Dermis blood vessel endothelial cell (primary cell): Measurements from ENCODE around the gene ARSG. TPM values are rescaled to one million over a fixed set of nuclear protein-coding genes. Genes with fewer than 3 reads are reported as not detected.

ENCODE experiments used
- DNase-seq: peaks from one replicate; pipeline ENCODE4 v3.0.0; 2010
- total RNA-seq: library from RNA; depleted of rRNA; stranded (reverse); fragments of >200 nt; gene quantifications from 2 replicates; pipeline ENCODE4 v1.2.3, GENCODE V29; 2014

The ARSG gene
- total RNA-seq, 1 donor from 2014 or later, result 5.1 TPM

DNA sequence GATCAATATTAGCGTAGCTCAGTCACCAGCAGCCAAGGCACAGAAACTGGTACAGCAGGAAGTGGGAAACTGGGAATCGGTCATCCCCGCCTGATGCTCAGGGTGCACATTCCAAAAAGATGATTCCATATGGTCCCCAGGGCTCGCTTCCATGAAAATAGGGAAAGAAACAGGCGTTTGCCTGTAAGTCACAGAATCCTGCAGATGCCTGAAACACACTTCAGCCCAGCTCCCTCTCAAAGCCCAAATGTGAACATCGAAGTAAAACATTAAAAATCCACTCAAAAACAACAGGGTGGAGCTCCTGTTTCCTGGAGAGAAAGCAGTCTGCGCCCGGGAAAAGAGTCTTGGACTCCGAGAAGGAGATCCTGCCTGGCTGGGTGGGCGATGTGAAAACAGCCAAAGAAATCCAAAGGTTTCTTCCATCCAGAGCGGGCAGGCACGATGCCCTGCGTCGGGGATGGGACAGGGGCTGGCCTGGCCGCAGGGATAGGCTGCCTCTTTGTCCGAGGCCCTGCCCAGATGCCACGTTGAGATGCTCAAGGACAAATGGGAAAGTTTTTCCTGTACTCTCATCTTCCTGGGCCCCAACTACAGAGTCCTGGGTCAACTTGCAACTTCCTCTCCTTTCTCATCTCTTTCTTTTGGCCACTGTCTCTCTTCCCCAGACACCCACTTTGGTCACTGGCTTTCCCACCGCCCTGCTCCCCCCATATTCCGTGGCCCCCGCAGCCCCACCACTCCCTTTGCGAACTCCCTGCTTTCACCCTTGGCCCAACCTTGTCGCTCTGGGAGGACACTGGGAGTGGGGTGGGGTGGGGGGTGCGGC, 165.3 kb downstream of the ARSG start:
- peak; percentile 87 for DNase-seq

DNA sequence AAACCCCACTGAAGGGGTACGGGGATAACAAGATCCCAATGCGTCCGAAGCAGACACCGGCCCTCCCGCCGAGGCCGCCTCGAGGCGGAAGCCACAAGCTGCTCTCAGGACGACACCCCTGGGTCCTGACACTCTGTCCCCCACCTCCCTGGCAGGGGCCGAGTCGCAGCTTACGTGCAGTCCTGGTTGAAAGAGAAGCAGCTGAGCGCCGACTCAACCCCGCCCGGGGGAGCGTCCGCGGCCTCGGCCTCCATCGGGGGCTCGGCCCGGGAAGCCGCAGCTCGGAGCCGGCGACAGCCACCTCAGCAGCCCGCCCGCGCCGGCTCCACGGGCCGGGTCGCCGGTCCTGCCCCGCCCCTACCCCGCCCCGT, 165.9 kb downstream of the ARSG start, which contains the start of gene WIPI1:
WIPI1 (minus strand) TSS at position 329 of the 371 bp plus-strand sequence; CDS start at position 254, 75 bp downstream.
- no peak for DNase-seq

- DNase-seq, result peak; percentile 99
These were observed 166.4 kb downstream of the ARSG start for GRCh38 chr17:68457539-68458259.

GRCh38 chr17:68458260-68459036, 167.2 kb downstream of the ARSG start:
- no peak for DNase-seq

GRCh38 chr17:68459037-68459639, 167.8 kb downstream of the ARSG start:
- DNase-seq, result no peak

- DNase-seq, result no peak
These were observed 168.9 kb downstream of the ARSG start for GRCh38 chr17:68460146-68460545.

DNA sequence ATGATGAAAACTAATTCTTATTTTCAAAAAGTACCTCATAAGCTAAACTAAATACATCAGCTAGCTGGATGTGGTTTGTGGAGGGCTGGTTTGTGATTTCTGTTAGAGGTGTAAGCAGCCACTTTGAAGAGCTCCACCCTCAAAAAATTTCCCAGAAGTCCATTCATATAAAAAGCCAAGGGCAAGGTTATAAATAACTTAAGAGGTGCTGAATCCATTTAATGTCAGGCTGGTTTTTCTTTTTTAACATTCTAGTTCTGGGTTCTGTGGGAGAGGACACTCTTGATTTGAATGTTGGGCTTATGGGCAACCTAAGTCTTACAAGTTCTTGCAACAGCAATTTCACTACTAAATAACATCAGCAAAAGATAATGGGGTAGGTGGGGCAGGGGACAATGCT, 169.4 kb downstream of the ARSG start:
- no peak for DNase-seq

- DNase-seq, result no peak
These were observed 169.8 kb downstream of the ARSG start for GRCh38 chr17:68461122-68461539.

DNA sequence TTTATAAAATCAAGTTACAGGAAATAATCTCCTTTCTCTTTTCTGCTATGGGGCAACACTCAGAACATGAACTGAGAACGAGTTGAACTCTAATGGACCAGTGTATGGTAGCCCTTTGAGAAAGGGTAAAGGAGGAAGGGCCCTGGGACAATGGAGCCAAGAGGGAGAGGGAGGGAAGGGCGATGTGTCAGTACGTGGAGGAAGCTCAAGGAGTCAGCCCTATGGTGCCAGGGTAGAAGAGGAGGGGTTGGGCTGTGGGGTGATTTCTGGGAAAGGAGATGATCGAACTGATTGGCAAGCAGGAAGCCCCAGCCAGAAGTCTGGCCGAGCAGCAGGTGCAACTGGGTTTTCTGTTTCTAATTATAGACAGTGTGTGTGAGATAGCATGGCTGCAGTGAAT, 170.3 kb downstream of the ARSG start:
- peak; percentile 55 for DNase-seq

GRCh38 chr17:68462381-68463210, 171.3 kb downstream of the ARSG start:
- DNase-seq, result peak; percentile 92

GRCh38 chr17:68463211-68464019, 172.1 kb downstream of the ARSG start:
- no peak for DNase-seq

- DNase-seq, result no peak
These were observed 177.0 kb downstream of the ARSG start for GRCh38 chr17:68468334-68468733.

GRCh38 chr17:68468788-68469187, 177.5 kb downstream of the ARSG start:
- DNase-seq, result peak; percentile 37

Other genes with a start within 250 kb of the ARSG start
- 41.8 and 43.9 TPM in 2 replicates for gene AMZ2, start 43.5 kb upstream of the ARSG start, total RNA-seq
- gene SLC16A6, start 368 bp upstream of the ARSG start, total RNA-seq, result 1.5 TPM in 2 replicates
- gene WIPI1, start 166.0 kb downstream of the ARSG start, total RNA-seq, result 60.2 and 65.5 TPM in 2 replicates
- gene PRKAR1A, start 220.9 kb downstream of the ARSG start, total RNA-seq, result 403 and 572 TPM in 2 replicates